Gastroesophageal sphincter (tissue), 3 donors: ENCODE data around the gene GPR83.

ENCODE experiments used
- CTCF ChIP-seq, 4 experiments: fragments of 200-600 bp in 2 of 4; fragments of 450-650 bp in 2 of 4; sonication (generic) in 1 of 4; IDR thresholded peaks; one replicate each; pipeline ENCODE4 v1.5.1; 2017 to 2019; ENCODE audit warnings: antibody characterized with exemption in 4 of 4, mild to moderate bottlenecking in 2 of 4, moderate library complexity in 2 of 4
- EP300 ChIP-seq: sonication (generic); formaldehyde crosslinking; IDR thresholded peaks from one replicate; pipeline ENCODE4 v1.6.1; 2017; ENCODE audit warnings: antibody characterized with exemption, mild to moderate bottlenecking
- POLR2AphosphoS5 ChIP-seq: sonication (generic); formaldehyde crosslinking; IDR thresholded peaks from one replicate; pipeline ENCODE4 v1.6.1; 2017; ENCODE audit warnings: antibody characterized with exemption

GRCh38 chr11:94343495-94343894 is 57.7 kb downstream of the GPR83 start:
- no peak for TF ChIP-seq CTCF (IDR thresholded peaks at IDR 0.05)
- no peak for TF ChIP-seq EP300
- TF ChIP-seq POLR2AphosphoS5: no peak
